SK-N-SH (cell line): ENCODE results near the gene DDX54.

Source experiments
- CTCF ChIP-seq: fragments of 200-600 bp; sonication (generic); IDR thresholded peaks from 2 replicates; pipeline ENCODE4 v1.6.1; 2017; ENCODE audit warnings: antibody characterized with exemption, mild to moderate bottlenecking, moderate library complexity
- EP300 ChIP-seq, 2 experiments: IDR thresholded peaks; 2 replicates each; pipeline versions ENCODE4 v1.4.0 to v1.6.1; 2012; ENCODE audit warnings: borderline replicate concordance in 1 of 2, low read depth in 1 of 2, low read length in 1 of 2
- GABPA ChIP-seq: IDR thresholded peaks from 2 replicates; pipeline ENCODE4 v1.4.0; 2012; ENCODE audit warnings: low read depth, mild to moderate bottlenecking
- JUND ChIP-seq: IDR thresholded peaks from 2 replicates; pipeline ENCODE4 v1.4.0; 2012
- MAX ChIP-seq: IDR thresholded peaks from 2 replicates; pipeline ENCODE4 v1.4.0; 2012; ENCODE audit warnings: low read depth
- REST ChIP-seq: IDR thresholded peaks from 2 replicates; pipeline ENCODE4 v1.6.1; 2012; ENCODE audit warnings: mild to moderate bottlenecking, low read depth, low read length, moderate library complexity
- RFX5 ChIP-seq: IDR thresholded peaks from 2 replicates; pipeline ENCODE4 v1.6.1; 2012; ENCODE audit warnings: mild to moderate bottlenecking, improper control_type of control experiment, low read length
- TAF1 ChIP-seq: IDR thresholded peaks from 2 replicates; pipeline ENCODE4 v1.6.1; 2012; ENCODE audit warnings: low read depth, mild to moderate bottlenecking, low read length, moderate library complexity, borderline replicate concordance
- YY1 ChIP-seq: IDR thresholded peaks from 2 replicates; pipeline ENCODE4 v1.4.0; 2012; ENCODE audit warnings: low read depth, mild to moderate bottlenecking

GRCh38 chr12:113114447-113115178 is 70.7 kb downstream of the DDX54 start:
- TF ChIP-seq MAX (no peak), RFX5 (no peak), CTCF (no peak), YY1 (no peak), TAF1 (no peak), EP300 (IDR thresholded peaks at IDR 0.05; ENCODE audit: borderline replicate concordance in 1 of 2, low read depth in 1 of 2, low read length in 1 of 2) (no peak), JUND (no peak), GABPA (no peak), REST (no peak)
